GM12878 (cell line): ENCODE measurements around the gene SDCCAG8. TPM values are rescaled to one million over a fixed set of nuclear protein-coding genes. Genes with fewer than 3 reads are reported as not detected.

ENCODE experiments used
- ATAC-seq: fragments of 200-7000 bp; cut with Tn5 transposase; 3 replicates; pipeline ENCODE4 v1.9.1; 2020; ENCODE audit warnings: mild to moderate bottlenecking, moderate library complexity
- BruUV-seq: library from RNA; stranded (reverse); fragments of 400-500 nt; replicated peaks from 2 replicates; lab custom pipeline; 2021; lab: Mats Ljungman, UMichigan
- CTCF ChIA-PET: fragments of 300-600 bp; sonication (Branson Sonifier 250); formaldehyde crosslinking; extraction: SDS; loops from one replicate; lab custom pipeline; 2021; ENCODE audit warnings: inconsistent platforms; lab: Yijun Ruan, JAX
- POLR2A ChIA-PET: fragments of 350-600 bp; formaldehyde crosslinking; extraction: SDS; loops from one replicate; lab custom pipeline; 2021; ENCODE audit warnings: inconsistent platforms; lab: Charles Lee
- RAD21 ChIA-PET: fragments of 300-600 bp; sonication (Branson Sonifier 250); formaldehyde crosslinking; loops from one replicate; lab custom pipeline; 2023; ENCODE audit warnings: antibody characterized with exemption; ENCODE audit not compliant: unreplicated experiment; lab: Charles Lee
- SMC1A ChIA-PET: fragments of 300-600 bp; sonication (Branson Sonifier 250); formaldehyde crosslinking; loops from one replicate; lab custom pipeline; 2023; ENCODE audit not compliant: unreplicated experiment, uncharacterized antibody; lab: Charles Lee
- DNase-seq: peaks from one replicate; pipeline ENCODE4 v3.0.0-alpha.2; 2011; ENCODE audit warnings: low read depth, low spot score
- FAIRE-seq: peaks from 3 replicates; lab custom pipeline; 2011; peaks lifted over from hg19 to GRCh38; lab: Jason Lieb, UNC
- H2AFZ ChIP-seq: 2 replicates; pipeline ENCODE4 v1.6.0; 2011; ENCODE audit warnings: low read depth, low read length, control low read depth; ENCODE audit not compliant: control insufficient read depth
- H3K27ac ChIP-seq: 2 replicates; pipeline ENCODE4 v1.5.1; 2011; ENCODE audit warnings: control low read depth; ENCODE audit not compliant: control insufficient read depth, insufficient read depth
- H3K27me3 ChIP-seq, 2 experiments: replicated peaks in 1 of 2; 2 replicates each; pipeline versions ENCODE4 v1.6.0 to v1.6.1; 2011; ENCODE audit warnings: low read length in 1 of 2; ENCODE audit not compliant: control insufficient read depth in 2 of 2, insufficient read depth in 2 of 2
- H3K36me3 ChIP-seq, 2 experiments: 2 replicates each; pipeline ENCODE4 v1.5.1; 2011; ENCODE audit warnings: low read length in 1 of 2; ENCODE audit not compliant: control insufficient read depth in 2 of 2, insufficient read depth in 2 of 2
- H3K4me1 ChIP-seq: 2 replicates; pipeline ENCODE4 v1.6.1; 2011; ENCODE audit warnings: mild to moderate bottlenecking, low read length, moderate library complexity, mixed read lengths; ENCODE audit not compliant: control insufficient read depth, insufficient read depth
- H3K4me2 ChIP-seq: 2 replicates; pipeline ENCODE4 v1.6.0; 2011; ENCODE audit warnings: control low read depth; ENCODE audit not compliant: control insufficient read depth, insufficient read depth
- H3K4me3 ChIP-seq: fragments of 200-600 bp; sonication (generic); 2 replicates; pipeline ENCODE4 v1.5.1; 2016
- H3K79me2 ChIP-seq: 2 replicates; pipeline ENCODE4 v1.6.0; 2011; ENCODE audit warnings: low read length; ENCODE audit not compliant: control insufficient read depth, insufficient read depth
- H3K9ac ChIP-seq: 2 replicates; pipeline ENCODE4 v1.8.0; 2011; ENCODE audit warnings: low read length, control low read depth, mixed read lengths; ENCODE audit not compliant: control insufficient read depth, insufficient read depth
- H3K9me3 ChIP-seq: replicated peaks from 3 replicates; pipeline ENCODE4 v1.5.1; 2011; ENCODE audit warnings: mild to moderate bottlenecking, low read length; ENCODE audit not compliant: control insufficient read depth, insufficient read depth
- H4K20me1 ChIP-seq: 2 replicates; pipeline ENCODE4 v1.6.0; 2011; ENCODE audit not compliant: control insufficient read depth, insufficient read depth
- HCFC1 ChIP-seq: fragments of 150-350 bp; IDR thresholded peaks from 2 replicates; pipeline ENCODE4 v1.6.1; 2014; ENCODE audit warnings: low read length
- IKZF1 ChIP-seq: fragments of 450-650 bp; conservative IDR thresholded peaks from 2 replicates; pipeline ENCODE4 v1.6.1; 2017; ENCODE audit warnings: antibody characterized with exemption, mild to moderate bottlenecking
- IRF5 ChIP-seq: fragments of 450-650 bp; IDR thresholded peaks from 2 replicates; pipeline ENCODE4 v1.6.1; 2017; ENCODE audit warnings: borderline replicate concordance
- MTA2 ChIP-seq: fragments of 450-650 bp; IDR thresholded peaks from 2 replicates; pipeline ENCODE4 v1.6.1; 2016; ENCODE audit warnings: low read depth, mild to moderate bottlenecking, moderate library complexity
- NRF1 ChIP-seq: conservative IDR thresholded peaks from 2 replicates; pipeline ENCODE4 v1.6.1; 2011; ENCODE audit warnings: mild to moderate bottlenecking, low read depth, low read length, improper control_type of control experiment
- PAX5 ChIP-seq: IDR thresholded peaks from 2 replicates; pipeline ENCODE4 v1.6.1; 2011; ENCODE audit warnings: low read depth, low read length, borderline replicate concordance
- SIX5 ChIP-seq: IDR thresholded peaks from 2 replicates; pipeline ENCODE4 v1.6.1; 2011; ENCODE audit warnings: mild to moderate bottlenecking, low read depth, low read length, moderate library complexity; ENCODE audit not compliant: severe bottlenecking
- SMAD1 ChIP-seq: fragments of 450-650 bp; IDR thresholded peaks from 2 replicates; pipeline ENCODE4 v1.6.1; 2018; ENCODE audit warnings: mild to moderate bottlenecking, low read depth; ENCODE audit not compliant: partially characterized antibody
- TBL1XR1 ChIP-seq: IDR thresholded peaks from 2 replicates; pipeline ENCODE4 v1.6.1; 2012; ENCODE audit warnings: low read depth, low read length, improper control_type of control experiment
- TCF3 ChIP-seq: IDR thresholded peaks from 2 replicates; pipeline ENCODE4 v1.6.1; 2012; ENCODE audit warnings: low read depth, mild to moderate bottlenecking, low read length, borderline replicate concordance; ENCODE audit not compliant: insufficient read depth
- ZNF592 ChIP-seq: fragments of 450-650 bp; IDR thresholded peaks from 2 replicates; pipeline ENCODE4 v1.6.1; 2017; ENCODE audit warnings: mild to moderate bottlenecking, moderate library complexity
- WGBS: methylation state at CpG from one replicate; pipeline ENCODE4 v1.1.6; 2016; ENCODE audit warnings: low lambda C conversion rate; ENCODE audit not compliant: insufficient replicate concordance, insufficient coverage; ENCODE audit errors: missing lambda C conversion rate; 5-methylcytosine and 5-hydroxymethylcytosine counted together
- in situ Hi-C: fragments of 300-500 bp; cut with MboI; formaldehyde crosslinking; loops from 9 replicates; pipeline ENCODE4 v1.14.3; 2018; ENCODE audit warnings: mixed read lengths
- intact Hi-C: fragments of 100-400 bp; cut with micrococcal nuclease; formaldehyde crosslinking; loops from one replicate; pipeline ENCODE4 v1.14.2; 2022; ENCODE audit not compliant: unreplicated experiment
- polyA plus RNA-seq, 11 experiments: library from polyadenylated mRNA; depleted of rRNA in 4 of 11; unstranded in 6 of 11; stranded (reverse) in 5 of 11; fragments of >200 nt; fragmentation: Nextera tagmentation in 4 of 11; fragmentation: Illumina TruSeq in 1 of 11; extraction: Ambion mirVana in 4 of 11; extraction: Trizol in 1 of 11; gene quantifications; 1 replicate in 1 of 11; 2 replicates in 10 of 11; pipeline versions ENCODE4 v1.2.1 to v1.2.3, GENCODE V29; 2011 to 2016; ENCODE audit warnings: inconsistent platforms in 2 of 11, missing spikeins in 2 of 11, low read depth in 1 of 11
- total RNA-seq, 4 experiments: library from RNA; depleted of rRNA in 3 of 4; stranded (reverse); fragments of >200 nt in 3 of 4; fragmentation: Illumina TruSeq in 1 of 4; extraction: Trizol in 1 of 4; gene quantifications; 2 replicates each; pipeline versions ENCODE4 v1.2.1 to v1.2.3, GENCODE V29; 2013 to 2021

SDCCAG8 gene
- total and polyA plus RNA-seq, 10 of the 15 experiments (the other 5 are each of a cell fraction or from before 2014, with no cell fraction given), result 15.0 to 25.6 (median 20.6) TPM

GRCh38 chr1:243529512-243529911 lies 273.7 kb downstream of the SDCCAG8 start:
- 98% methylated on average over 4 of the region's 4 CpGs for WGBS
- H3K9me3 ChIP-seq, result no peaks in the 10 kb centered on the region
- no TSS peak for BruUV-seq
- no peak overlapping the region for H3K27ac ChIP-seq
- no peak for ATAC-seq
- H4K20me1 ChIP-seq, result no peaks in the 10 kb centered on the region
- ChIA-PET SMC1A (interaction anchor here (1.5 kb wide), 1 partner anchor 20 kb away, joined by 4 read pairs; no protein-coding TSS in a partner anchor), CTCF (no interaction called here), RAD21 (no interaction called here), POLR2A (interaction anchor here (0.7 kb wide), 1 partner anchor 128 kb away, joined by 4 read pairs; no protein-coding TSS in a partner anchor)
- H3K27me3 ChIP-seq, result no peaks in the 10 kb centered on the region
- in situ Hi-C loops, result no loop called here
- H3K36me3 ChIP-seq, result no peaks in the 10 kb centered on the region
- no peak overlapping the region for H2AFZ ChIP-seq
- no peak overlapping the region for H3K4me3 ChIP-seq
- DNase-seq, result no peak
- H3K79me2 ChIP-seq, result no peaks in the 10 kb centered on the region
- no peak overlapping the region for H3K9ac ChIP-seq
- TF ChIP-seq MTA2 (no peak), PAX5 (no peak), IRF5 (no peak), TCF3 (no peak), HCFC1 (no peak), SIX5 (no peak), ZNF592 (no peak), IKZF1 (no peak), TBL1XR1 (no peak), SMAD1 (no peak), NRF1 (no peak)
- intact Hi-C loops, result no loop called here
- no peaks in the 10 kb centered on the region for H3K4me1 ChIP-seq
- no peak overlapping the region for H3K4me2 ChIP-seq
- no peak for FAIRE-seq
